ENCODE data around the gene COL2A1.

The COL2A1 gene

DNA sequence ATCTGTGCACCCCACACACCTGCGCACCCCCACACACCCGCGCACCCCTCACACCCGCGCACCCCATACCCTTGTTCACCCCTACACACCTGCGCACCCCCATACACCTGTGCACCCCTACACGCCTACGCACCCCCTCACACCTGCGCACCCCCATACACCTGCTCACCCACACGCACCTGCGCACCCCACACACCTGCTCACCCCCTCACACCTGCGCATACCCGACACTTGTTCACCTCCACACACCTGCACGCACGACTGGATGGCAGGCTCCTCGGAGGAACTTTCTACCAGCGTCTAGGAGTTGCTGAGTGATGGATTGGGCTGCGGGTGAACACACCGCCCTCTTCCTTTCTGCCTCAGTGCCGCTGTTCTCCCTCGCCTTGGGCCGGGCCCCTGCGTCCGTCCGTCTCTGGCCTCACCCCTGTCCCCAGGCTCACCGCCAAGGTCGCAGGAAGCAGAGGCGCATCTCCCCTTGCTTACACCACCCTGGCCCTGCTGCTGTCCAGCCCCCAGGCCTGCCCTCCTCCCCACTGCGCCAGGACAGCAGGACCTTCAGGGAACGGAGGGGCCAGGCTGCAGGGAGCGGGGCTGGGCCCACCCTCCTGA is 61.6 kb downstream of the COL2A1 start:
- no peak for DNase-seq

DNA sequence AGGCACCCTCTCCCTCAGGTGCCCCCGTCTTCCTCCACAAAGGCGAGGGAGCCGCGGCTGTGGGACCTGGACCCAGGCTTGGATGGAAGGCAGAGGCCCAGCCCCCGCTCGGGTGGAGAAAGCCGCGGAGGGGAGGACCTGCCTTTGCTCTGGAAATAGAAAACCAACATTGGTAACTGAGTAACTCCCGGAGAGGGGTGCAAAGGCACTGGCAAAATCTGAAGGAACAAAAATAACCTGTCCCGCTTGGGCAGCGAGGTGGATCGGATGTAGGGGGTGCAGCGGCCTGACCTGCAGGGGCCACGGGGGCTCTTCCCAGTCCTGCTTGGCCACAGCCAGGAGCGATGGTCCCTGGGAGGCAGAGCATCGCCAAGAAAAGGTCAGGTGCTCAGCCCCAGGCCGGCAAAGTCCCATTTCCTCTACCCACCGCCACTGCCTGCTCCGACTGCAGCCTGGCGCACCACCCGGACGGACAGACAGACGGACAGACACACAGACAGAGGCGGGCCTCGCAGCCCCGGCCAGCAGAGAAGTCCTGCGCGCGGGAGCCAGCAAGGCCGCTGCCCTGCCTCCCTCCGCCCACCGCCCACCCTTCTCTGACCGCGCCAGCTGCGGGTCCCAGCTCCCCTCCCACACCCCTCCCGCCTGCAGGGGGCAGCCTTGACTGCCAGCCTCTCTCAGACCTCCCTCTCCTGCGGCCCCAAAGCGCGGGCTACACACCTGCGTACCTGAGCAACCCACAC is 62.2 kb downstream of the COL2A1 start:
- peak; percentile 55 for DNase-seq

DNA sequence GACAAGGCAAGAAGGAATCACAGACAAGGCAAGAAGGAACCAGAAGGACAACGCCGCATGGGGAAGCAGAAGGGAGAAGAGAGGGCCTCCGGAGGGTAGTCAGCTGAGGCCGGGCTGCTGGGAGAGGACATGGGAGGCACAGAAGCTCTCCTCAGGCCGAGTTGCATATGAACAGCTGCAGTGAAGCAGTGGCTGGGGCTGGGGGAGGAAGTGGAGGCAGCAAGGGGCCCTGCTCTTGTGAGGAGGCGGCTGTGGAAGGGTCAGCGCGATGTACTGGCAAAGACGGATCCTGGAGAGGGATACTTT is 62.8 kb downstream of the COL2A1 start:
- DNase-seq, result no peak

DNA sequence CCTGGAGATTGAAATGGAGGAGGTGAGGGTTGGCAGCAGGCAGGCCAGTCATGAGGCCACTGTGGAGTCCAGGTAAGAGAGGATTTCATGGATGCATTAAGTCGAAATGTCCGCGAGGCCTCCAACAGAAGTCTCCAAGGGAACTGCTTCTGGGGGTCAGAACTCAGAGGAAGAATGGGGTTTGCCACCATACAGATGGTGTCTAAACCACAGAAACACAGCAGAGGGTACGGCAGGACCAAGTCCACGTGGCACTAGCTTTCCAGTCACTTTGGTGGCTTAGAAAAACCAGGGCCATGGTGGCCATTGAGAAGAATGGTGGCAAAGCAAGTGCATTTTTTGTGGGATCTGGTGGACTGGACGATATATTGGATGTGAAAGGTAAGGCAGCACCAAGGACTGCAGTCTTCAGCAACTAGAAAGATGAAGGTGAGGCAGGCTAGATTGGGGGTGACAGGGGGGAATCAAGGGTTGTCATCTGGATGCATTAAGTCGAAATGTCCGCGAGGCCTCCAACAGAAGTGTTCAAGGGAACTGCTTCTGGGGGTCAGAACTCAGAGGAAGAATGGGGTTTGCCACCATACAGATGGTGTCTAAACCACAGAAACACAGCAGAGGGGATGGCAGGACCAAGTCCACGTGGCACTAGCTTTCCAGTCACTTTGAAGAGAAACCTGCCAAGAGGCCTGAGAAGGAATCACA is 63.4 kb downstream of the COL2A1 start:
- no peak for DNase-seq

DNA sequence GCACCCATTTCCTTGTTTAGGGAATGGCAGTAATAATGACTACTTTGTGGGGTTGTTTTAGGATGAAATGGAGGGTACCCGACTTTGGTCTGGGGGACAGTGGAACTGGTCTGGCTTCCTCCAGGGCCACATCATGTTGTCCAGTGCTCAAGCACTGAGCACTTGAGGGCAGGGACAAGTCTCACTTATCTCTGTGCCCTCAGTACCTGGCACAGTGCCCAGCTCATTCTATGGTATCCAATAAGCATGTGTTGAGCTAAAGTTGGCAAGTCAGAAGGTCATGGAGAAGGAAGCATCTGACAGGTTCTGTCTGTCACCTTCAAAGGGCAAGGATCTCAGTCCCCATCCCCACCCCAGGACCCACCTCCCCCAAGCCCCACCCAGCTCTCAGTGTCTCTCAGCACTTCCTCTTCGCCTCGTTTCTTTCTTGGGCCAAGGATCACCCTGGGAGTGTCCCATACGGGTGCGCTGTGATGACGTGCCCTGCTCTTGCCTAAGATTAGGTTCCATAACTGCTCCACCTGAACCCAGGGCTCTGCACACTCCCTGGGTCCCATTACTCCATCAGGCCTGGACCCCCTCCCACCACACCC is 65.2 kb downstream of the COL2A1 start:
- peak; percentile 21 for DNase-seq

DNA sequence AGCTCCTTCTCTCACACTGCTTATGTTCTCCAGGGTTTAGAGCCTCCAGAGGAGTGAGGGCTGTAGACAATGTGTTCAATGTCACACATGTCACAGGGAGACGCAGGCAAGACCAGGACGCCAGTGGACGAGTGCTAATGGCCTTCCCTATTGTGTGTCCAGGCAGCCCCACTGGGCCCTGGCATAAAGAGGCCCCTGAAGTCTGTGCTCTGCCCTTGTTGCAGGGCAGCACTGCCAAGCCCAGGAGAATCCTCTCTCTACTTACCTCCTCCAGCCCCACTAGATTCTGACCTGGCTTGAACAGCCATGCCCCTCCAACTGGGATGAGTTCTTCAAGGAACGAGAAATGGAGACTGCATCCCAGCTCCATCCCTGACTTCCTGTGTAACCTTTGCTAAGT is 65.7 kb downstream of the COL2A1 start:
- DNase-seq, result no peak

DNA sequence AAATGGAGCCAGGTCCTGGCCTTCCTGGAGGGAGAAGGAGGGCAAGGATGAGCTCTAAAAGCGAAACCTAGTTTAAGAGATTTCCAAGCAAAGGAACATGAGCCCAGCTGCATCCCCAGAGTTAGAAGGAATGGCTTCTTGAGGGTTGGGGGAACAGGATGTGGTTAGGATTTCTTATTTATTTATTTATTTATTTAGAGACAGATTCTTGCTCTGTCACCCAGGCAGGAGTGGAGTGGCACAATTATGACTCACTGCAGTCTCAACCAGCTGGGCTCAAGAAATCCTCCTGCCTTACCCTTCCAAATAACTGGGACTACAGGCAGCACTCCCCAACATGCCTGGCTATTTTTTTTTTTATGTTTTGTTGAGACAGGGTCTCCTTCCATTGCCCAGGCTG is 66.2 kb downstream of the COL2A1 start:
- no peak for DNase-seq

DNA sequence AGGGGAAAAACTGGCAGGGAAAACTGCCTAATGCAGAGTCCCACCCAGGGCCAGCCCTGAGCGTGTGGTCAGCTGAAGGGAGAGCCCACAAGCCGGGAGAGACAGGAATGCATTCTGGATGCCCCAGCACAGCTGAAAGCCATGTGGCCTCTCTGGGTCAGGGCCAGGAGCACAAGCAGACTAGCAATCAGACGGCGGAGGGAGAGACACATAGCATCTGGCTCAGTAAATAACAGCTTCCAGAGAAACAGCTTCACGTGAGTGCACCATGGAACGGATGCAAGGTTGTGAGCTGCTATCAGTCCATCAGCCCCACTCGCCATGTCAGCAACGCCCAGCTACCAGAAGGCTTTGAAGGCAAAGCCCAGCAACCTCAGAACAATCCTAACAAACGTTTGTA is 69.1 kb downstream of the COL2A1 start:
- DNase-seq, result peak; percentile 18

DNA sequence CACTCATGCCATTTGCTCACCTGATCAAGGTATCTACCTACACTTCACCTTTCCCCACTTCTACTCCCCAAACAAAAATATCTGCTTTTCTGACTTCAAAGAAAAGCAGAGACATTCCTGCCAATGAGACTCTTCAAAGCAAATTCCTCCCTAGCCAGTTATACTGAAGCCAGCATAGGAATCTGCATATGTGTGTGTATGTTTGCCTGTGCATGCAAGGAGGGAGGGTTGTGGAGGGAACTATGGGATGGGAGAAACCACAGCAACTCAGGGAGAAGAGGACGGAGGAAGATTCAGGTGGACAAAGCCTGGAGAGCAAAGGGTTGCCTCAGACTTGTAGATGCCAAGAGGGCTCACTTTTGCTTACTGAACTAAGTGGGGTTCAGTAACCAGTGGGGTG is 73.1 kb downstream of the COL2A1 start:
- DNase-seq, result no peak

DNA sequence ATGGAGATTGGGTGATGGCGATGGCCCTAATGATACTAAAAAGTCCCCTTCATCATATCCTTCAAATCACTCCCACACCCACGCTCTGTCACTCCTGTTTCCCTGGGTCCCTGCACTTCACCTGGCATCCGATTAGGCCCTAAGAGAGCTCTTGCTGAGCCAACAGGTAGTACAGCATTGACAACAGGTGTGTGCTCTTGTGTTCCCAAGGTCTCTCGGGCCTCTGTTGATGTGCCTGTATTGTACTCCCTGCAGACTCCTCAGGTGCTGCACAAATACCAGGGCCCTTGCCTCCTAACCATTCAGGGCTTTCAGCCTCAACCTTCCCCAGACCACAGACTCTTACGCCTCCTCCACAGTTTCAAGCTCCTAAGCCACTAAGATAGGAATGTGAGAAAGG is 73.6 kb downstream of the COL2A1 start:
- no peak for DNase-seq

DNA sequence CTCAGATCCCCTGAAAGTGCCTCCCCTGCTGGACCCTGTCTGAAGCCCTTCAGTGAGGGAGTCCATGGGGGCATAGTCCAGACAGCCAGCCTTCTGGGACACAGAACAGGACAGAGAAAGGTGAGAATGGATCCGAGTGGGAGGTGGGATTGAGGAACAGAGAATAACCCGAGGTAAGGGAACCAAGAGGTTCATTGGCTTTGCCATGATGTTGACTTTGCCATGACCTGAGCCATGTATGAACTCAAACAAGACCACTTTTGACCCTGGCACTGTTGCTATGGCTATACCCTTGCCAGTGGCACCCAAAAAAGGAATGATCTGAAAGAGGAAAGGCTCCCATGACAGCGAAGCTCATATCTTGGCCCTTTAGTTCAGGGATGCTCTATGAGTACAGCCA is 76.9 kb downstream of the COL2A1 start:
- no peak for DNase-seq
